COR-L47 (cell line): ENCODE results near the gene KIZ.

Experiments used
- DNase-seq: peaks from one replicate; lab custom pipeline; 2025; lab: John Stamatoyannopoulos, UW

The KIZ gene

GRCh38 chr20:21266191-21266536 lies 140.3 kb downstream of the KIZ start:
- DNase-seq, result peak; percentile 14

GRCh38 chr20:21269772-21270171 lies 143.9 kb downstream of the KIZ start:
- no peak for DNase-seq

GRCh38 chr20:21270806-21271205 lies 144.9 kb downstream of the KIZ start:
- DNase-seq, result peak; percentile 34

- DNase-seq, result no peak
These were observed 146.4 kb downstream of the KIZ start for GRCh38 chr20:21272279-21272678.

- no peak for DNase-seq
These were observed 146.8 kb downstream of the KIZ start for GRCh38 chr20:21272679-21273078.

GRCh38 chr20:21273755-21274386 lies 148.0 kb downstream of the KIZ start:
- DNase-seq, result peak; percentile 4

- DNase-seq, result no peak
These were observed 152.9 kb downstream of the KIZ start for GRCh38 chr20:21278829-21279228.

- DNase-seq, result no peak
These were observed 154.0 kb downstream of the KIZ start for GRCh38 chr20:21279706-21280521.

- DNase-seq, result no peak
These were observed 154.7 kb downstream of the KIZ start for GRCh38 chr20:21280522-21281016.

GRCh38 chr20:21286775-21287174 lies 160.9 kb downstream of the KIZ start:
- DNase-seq, result no peak

- DNase-seq, result no peak
These were observed 162.9 kb downstream of the KIZ start for GRCh38 chr20:21288587-21289370.

GRCh38 chr20:21289651-21290050 lies 163.8 kb downstream of the KIZ start:
- DNase-seq, result no peak

GRCh38 chr20:21291026-21291425 lies 165.1 kb downstream of the KIZ start:
- DNase-seq, result no peak

- no peak for DNase-seq
These were observed 168.9 kb downstream of the KIZ start for GRCh38 chr20:21294755-21295154.
